ENCODE measurements around the gene DGCR2.

DNA sequence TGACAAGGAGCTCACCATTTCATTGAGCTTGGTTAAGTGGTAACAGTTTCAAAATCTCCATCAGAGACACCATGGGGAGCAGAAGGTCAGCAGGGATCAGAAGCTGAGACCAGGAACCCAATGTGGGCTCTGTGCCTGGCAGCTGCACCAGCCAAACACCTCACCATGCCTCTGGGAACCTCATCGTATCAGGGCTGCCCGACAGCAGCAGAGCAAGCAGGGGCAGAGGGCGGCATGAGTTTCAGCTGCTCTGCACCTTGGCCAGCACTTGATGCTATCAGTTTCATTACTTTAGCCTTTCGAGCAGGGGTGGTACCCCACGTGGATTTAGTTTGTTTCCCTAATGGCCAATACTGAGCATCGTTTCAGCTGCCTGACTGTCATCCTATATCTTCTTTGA, 77.8 kb downstream of the DGCR2 start:
- TF ChIP-seq BCL11A (IDR thresholded peaks at IDR 0.05; ENCODE audit: low read depth in 2 of 2, low read length in 2 of 2) = no peak
- no peak for TF ChIP-seq SAP30 (IDR thresholded peaks at IDR 0.05; ENCODE audit: insufficient read depth, insufficient replicate concordance, low read length)
- TF ChIP-seq, protein P1, sequence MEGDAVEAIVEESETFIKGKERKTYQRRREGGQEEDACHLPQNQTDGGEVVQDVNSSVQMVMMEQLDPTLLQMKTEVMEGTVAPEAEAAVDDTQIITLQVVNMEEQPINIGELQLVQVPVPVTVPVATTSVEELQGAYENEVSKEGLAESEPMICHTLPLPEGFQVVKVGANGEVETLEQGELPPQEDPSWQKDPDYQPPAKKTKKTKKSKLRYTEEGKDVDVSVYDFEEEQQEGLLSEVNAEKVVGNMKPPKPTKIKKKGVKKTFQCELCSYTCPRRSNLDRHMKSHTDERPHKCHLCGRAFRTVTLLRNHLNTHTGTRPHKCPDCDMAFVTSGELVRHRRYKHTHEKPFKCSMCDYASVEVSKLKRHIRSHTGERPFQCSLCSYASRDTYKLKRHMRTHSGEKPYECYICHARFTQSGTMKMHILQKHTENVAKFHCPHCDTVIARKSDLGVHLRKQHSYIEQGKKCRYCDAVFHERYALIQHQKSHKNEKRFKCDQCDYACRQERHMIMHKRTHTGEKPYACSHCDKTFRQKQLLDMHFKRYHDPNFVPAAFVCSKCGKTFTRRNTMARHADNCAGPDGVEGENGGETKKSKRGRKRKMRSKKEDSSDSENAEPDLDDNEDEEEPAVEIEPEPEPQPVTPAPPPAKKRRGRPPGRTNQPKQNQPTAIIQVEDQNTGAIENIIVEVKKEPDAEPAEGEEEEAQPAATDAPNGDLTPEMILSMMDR (IDR thresholded peaks at IDR 0.05; ENCODE audit: control extremely low read depth in 1 of 3, insufficient read depth in 1 of 3, low read depth in 1 of 3, low read length in 3 of 3) = no peak
- no peak for TF ChIP-seq CREB1 (IDR thresholded peaks at IDR 0.05)
- TF ChIP-seq EP300 (IDR thresholded peaks at IDR 0.05; ENCODE audit: borderline replicate concordance in 1 of 2, low read depth in 2 of 2, low read length in 2 of 2) = no peak
- TF ChIP-seq, protein P2, sequence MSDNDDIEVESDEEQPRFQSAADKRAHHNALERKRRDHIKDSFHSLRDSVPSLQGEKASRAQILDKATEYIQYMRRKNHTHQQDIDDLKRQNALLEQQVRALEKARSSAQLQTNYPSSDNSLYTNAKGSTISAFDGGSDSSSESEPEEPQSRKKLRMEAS (IDR thresholded peaks at IDR 0.05) = no peak
- TF ChIP-seq, protein P3, sequence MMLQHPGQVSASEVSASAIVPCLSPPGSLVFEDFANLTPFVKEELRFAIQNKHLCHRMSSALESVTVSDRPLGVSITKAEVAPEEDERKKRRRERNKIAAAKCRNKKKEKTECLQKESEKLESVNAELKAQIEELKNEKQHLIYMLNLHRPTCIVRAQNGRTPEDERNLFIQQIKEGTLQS (IDR thresholded peaks at IDR 0.05; ENCODE audit: insufficient read depth, low read depth, low read length) = no peak
- TF ChIP-seq RXRA (IDR thresholded peaks at IDR 0.05; ENCODE audit: insufficient read depth, low read depth, low read length) = no peak
- no peak for TF ChIP-seq KDM1A (IDR thresholded peaks at IDR 0.05; ENCODE audit: borderline replicate concordance, low read length)
- no peak for TF ChIP-seq POLR2AphosphoS5 (IDR thresholded peaks at IDR 0.05; ENCODE audit: low read depth, low read length)
- TF ChIP-seq GTF2F1 (IDR thresholded peaks at IDR 0.05; ENCODE audit: borderline replicate concordance, low read depth, low read length) = no peak

All from H1 (cell line).